ENCODE measurements around the gene RASAL2. TPM values are rescaled to one million over a fixed set of nuclear protein-coding genes. Genes with fewer than 3 reads are reported as not detected.

RASAL2 gene
- total RNA-seq (2022; extraction: Qiagen RNA extraction) = 16.4 to 23.6 TPM (median 17.8 TPM) in 5 replicates

DNA sequence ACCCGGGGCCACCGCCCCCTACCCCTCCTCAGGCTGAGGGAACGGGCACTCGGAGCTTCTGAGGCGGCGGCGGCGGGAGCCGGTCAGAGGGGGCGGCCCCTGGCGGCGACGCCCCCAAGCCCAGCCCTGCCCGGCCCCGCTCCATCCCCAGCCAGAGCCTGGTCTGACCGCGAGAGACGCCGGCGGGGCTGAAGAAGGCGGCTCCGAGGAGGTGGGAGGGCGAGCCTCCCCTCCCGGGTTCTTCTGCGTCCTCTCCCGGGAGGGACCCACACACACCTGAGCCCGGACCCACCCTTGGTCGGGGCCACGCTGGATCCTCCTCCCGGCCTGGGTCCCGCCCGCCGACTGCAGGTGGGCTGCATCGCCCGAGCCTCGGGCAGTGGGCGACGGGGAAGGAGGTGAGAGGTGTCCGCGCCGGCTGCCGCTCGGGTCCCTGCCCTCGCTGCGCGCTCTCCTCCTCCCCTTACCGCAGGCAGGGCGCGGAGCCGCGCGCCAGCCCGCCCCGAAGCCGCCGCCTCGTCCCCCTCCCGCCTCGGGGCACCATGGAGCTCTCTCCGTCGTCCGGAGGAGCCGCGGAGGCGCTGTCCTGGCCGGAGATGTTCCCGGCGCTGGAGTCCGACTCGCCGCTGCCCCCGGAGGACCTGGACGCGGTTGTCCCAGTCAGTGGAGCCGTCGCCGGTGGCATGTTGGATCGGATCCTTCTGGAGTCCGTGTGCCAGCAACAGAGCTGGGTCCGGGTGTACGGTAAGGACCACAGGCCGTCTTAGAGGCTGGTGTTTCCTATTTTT, at the start of gene RASAL2:
TSS of gene RASAL2 (plus strand) at position 154 of the 788 bp plus-strand sequence. CDS start at position 543, 389 bp downstream.

DNA sequence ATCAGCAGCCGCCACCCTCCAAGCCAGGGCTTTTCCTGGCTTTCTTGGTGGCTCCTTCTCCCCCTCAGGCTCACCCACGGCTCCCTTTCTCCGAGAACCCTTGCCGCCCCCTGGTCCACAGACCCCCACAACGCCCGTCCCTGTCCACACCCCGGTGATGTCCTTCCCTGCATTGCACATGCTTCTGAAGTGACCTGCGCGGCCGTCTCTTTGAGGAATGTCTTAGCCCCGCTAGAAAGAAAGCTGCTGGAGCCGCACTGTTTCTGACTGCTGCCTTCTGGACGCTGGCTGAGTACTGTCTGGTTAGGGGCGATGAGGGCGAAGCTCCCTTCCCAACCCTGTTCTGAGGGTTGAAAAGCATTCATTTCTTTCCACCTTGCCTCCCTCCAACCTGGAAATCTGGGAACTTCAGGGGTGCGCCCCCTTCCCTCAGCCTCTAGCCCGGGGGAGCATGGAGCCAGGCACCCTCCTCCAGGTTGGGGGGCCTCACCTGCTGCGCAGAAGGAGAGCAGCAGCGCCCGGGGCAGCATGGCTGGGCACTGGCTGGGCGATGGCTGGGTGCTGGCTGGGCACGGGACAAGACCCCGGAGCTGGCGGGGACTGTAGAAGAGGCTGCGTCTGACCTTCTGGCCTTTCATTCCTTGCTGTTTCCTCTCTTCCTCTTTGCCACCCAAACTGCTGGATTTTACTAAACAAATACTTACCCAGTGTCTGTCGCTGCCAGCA, 402.7 kb downstream of the RASAL2 start, which contains the start of gene CLEC20A:
TSS of gene CLEC20A (minus strand) at position 555 of the 726 bp plus-strand sequence. CDS start at position 530, 25 bp downstream.

DNA sequence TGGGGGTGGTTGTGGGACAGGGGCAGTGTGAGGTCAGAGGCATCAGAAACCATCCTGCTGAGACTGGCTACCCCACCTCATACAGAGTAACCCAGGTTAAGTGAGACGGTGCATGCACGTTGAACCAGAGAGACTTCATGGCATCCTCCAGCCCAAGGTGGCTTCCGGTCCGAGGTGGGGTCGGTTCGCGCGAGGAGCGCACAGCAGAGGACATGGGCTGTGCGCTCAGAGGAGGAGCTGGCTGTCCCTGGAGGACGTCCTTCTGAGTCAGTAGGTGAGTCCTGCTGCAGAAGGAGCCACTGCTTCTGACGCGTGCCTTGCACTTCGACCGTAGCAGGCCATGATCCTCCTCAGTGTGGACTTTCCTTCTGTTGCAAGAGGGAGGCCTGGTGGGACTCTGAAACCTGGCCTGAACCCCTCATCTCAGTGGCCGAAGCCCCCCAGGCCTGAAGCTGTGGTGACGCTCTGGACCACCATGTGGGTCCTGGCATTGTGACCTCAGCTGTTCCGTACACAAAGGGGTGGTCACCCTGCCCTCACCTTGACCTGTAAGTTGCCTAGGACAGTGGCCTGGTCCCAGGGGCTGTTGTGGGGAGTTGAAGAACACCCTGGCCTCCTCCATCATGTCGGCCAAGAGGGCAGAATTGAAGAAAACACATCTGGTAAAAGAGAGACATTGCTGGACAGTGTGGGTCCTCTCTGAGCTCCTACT, 418.8 kb downstream of the RASAL2 start, which contains the start of gene TEX35:
TSS of gene TEX35 (plus strand) at position 544 of the 712 bp plus-strand sequence. CDS start at position 624, 80 bp downstream.

Other genes with a start within 250 kb of the RASAL2 start
- gene SEC16B, start 124.0 kb upstream of the RASAL2 start, total RNA-seq (2022; extraction: Qiagen RNA extraction) = 0.62 to 1.2 TPM (median 0.94 TPM) in 5 replicates